Mucosa of descending colon (tissue), 3 donors: ENCODE results near the gene ADAT1. TPM values are rescaled to one million over a fixed set of nuclear protein-coding genes. Genes with fewer than 3 reads are reported as not detected.

ENCODE experiments used
- ATAC-seq: fragments of 200-7000 bp; cut with Tn5 transposase; one replicate; pipeline ENCODE4 v1.9.1; 2020; ENCODE audit warnings: mild to moderate bottlenecking, moderate library complexity
- DNase-seq, 3 donors: peaks; one replicate each; pipeline ENCODE4 v3.0.0-alpha.2; 2020
- H3K36me3 ChIP-seq: fragments of 200-600 bp; one replicate; pipeline ENCODE4 v1.8.0; 2021; ENCODE audit warnings: low read depth, mild to moderate bottlenecking
- H3K4me1 ChIP-seq: fragments of 200-600 bp; one replicate; pipeline ENCODE4 v1.8.0; 2021; ENCODE audit warnings: low read depth, mild to moderate bottlenecking
- H3K4me3 ChIP-seq: fragments of 200-600 bp; one replicate; pipeline ENCODE4 v1.8.0; 2021; ENCODE audit warnings: mild to moderate bottlenecking
- H3K9me3 ChIP-seq: fragments of 200-600 bp; one replicate; pipeline ENCODE4 v1.8.0; 2021; ENCODE audit warnings: mild to moderate bottlenecking
- CTCF ChIP-seq: fragments of 200-600 bp; IDR thresholded peaks from one replicate; pipeline ENCODE4 v1.8.0; 2022; ENCODE audit warnings: antibody characterized with exemption, mild to moderate bottlenecking
- intact Hi-C, 2 donors: fragments of 100-400 bp; cut with DNase I in 1 of 2; cut with micrococcal nuclease in 1 of 2; formaldehyde crosslinking; loops; one replicate each; pipeline versions ENCODE4 v1.11.0 to v1.11.1; 2022; cut with DNase I, micrococcal nuclease
- total RNA-seq, 3 donors: library from RNA; stranded (reverse); fragmentation: NEBNext Ultra II Directional in 2 of 3; extraction: Animal tissue kit (Norgen Biotek cat#: 25700) in 2 of 3; gene quantifications; one replicate each; pipeline versions ENCODE4 v1.2.1 to v1.2.4, GENCODE V29; 2021 to 2023
- donor health status: DM: no; HTN: no; CAD: no; lungs with moderate emphysema.
- donor health status: DM: no; HTN: no; CAD: no.
- donor health status: DM: no; HTN: yes; CAD: no.

The ADAT1 gene
- total RNA-seq, 3 donors from 2014 or later, result 33.0 to 38.1 (median 35.8) TPM

- Histone ChIP-seq H3K4me1 (peaks cover 7% of the 10 kb centered on the region), H3K9me3 (no peaks in the 10 kb centered on the region), H3K36me3 (no peaks in the 10 kb centered on the region), H3K4me3 (no peak overlapping the region)
- intact Hi-C loops, result no loop called here
- TF ChIP-seq CTCF, result no peak
- no peak for ATAC-seq
- no peak for DNase-seq
These were observed 17.5 kb upstream of the ADAT1 start for GRCh38 chr16:75640598-75640997.

DNA sequence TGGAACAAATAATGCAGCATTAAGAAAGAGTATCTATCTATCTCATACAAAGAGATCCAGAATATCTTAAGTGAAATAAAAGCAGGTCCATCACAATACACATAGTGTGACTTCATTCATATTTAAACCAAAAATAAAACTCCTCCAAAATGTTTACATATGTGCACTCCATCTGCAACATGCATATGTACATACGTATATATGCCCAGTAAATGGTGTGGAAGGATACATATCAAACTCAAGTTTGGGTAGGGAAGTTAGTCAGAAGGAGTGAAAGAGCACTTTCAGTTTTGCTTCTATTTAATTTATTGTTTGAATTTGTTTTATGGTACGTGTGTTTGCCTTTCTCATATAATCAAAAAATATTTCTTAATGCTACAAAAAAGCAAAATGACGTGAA lies 12.0 kb upstream of the ADAT1 start:
- TF ChIP-seq CTCF, result no peak
- H3K4me1 ChIP-seq, result no peaks in the 10 kb centered on the region
- intact Hi-C loops, result no loop called here
- DNase-seq (no peak), ATAC-seq (no peak)
- no peak overlapping the region for H3K4me3 ChIP-seq
- H3K9me3 ChIP-seq, result no peaks in the 10 kb centered on the region
- peaks cover 3% of the 10 kb centered on the region for H3K36me3 ChIP-seq

- H3K4me1 ChIP-seq, result no peaks in the 10 kb centered on the region
- peaks cover 10% of the 10 kb centered on the region for H3K36me3 ChIP-seq
- DNase-seq, result no peak
- ATAC-seq, result no peak
- intact Hi-C loops, result no loop called here
- H3K9me3 ChIP-seq, result no peaks in the 10 kb centered on the region
- TF ChIP-seq CTCF, result no peak
- no peak overlapping the region for H3K4me3 ChIP-seq
These were observed 9.8 kb upstream of the ADAT1 start for GRCh38 chr16:75632857-75633256.

- H3K9me3 ChIP-seq, result no peaks in the 10 kb centered on the region
- DNase-seq (no peak), ATAC-seq (no peak)
- H3K36me3 ChIP-seq, result peaks cover 10% of the 10 kb centered on the region
- H3K4me3 ChIP-seq, result no peak overlapping the region
- no peak for TF ChIP-seq CTCF
- intact Hi-C loops, result no loop called here
- H3K4me1 ChIP-seq, result no peaks in the 10 kb centered on the region
These were observed 7.0 kb upstream of the ADAT1 start for GRCh38 chr16:75630052-75630451.

GRCh38 chr16:75629132-75629531 lies 6.1 kb upstream of the ADAT1 start:
- Histone ChIP-seq H3K9me3 (no peaks in the 10 kb centered on the region), H3K4me1 (no peaks in the 10 kb centered on the region), H3K36me3 (peaks cover 10% of the 10 kb centered on the region), H3K4me3 (no peak overlapping the region)
- intact Hi-C loops, result loop anchor here in 1 of 2 donors (10.0 kb wide), 1 partner anchor 136 kb away; no protein-coding TSS in a partner anchor
- DNase-seq (no peak), ATAC-seq (no peak)
- no peak for TF ChIP-seq CTCF

DNA sequence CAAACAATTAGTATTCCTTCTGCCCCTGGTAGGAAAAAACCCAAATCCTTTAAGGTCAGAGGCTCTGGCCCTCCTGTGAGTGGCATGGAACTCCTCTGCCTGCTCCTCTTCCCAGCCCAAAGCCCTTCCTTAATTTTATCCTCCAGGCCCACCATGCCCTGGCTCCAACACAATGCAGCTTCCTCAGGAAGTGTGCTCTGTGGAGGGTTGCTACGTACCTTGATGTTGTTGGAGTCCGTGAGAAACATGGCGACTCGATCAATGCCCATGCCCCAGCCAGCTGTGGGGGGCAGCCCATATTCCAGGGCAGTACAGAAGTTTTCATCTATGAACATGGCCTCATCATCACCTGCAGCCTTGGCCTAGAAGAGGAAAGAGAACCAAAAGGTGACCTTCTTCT lies 5.3 kb upstream of the ADAT1 start:
- peaks cover 4% of the 10 kb centered on the region for H3K4me1 ChIP-seq
- no peak for ATAC-seq
- no peaks in the 10 kb centered on the region for H3K9me3 ChIP-seq
- H3K4me3 ChIP-seq, result no peak overlapping the region
- peaks cover 10% of the 10 kb centered on the region for H3K36me3 ChIP-seq
- no peak for TF ChIP-seq CTCF
- no peak for DNase-seq
- intact Hi-C loops, result loop anchor here in 1 of 2 donors (10.0 kb wide), 1 partner anchor 136 kb away; no protein-coding TSS in a partner anchor
